H1 (cell line): ENCODE data around the gene COL6A1. TPM values are rescaled to one million over a fixed set of nuclear protein-coding genes. Genes with fewer than 3 reads are reported as not detected.

ENCODE experiments used
- CTCF ChIA-PET: fragments of 300-600 bp; sonication (Branson Sonifier 250); formaldehyde crosslinking; loops from one replicate; lab custom pipeline; 2021; ENCODE audit not compliant: partially characterized antibody; lab: Charles Lee
- POLR2A ChIA-PET: fragments of 300-600 bp; sonication (Branson Sonifier 250); formaldehyde crosslinking; loops from one replicate; lab custom pipeline; 2021; ENCODE audit warnings: inconsistent platforms; ENCODE audit not compliant: partially characterized antibody; lab: Charles Lee
- DNase-seq, 2 experiments: peaks; one replicate each; pipeline versions ENCODE4 v3.0.0 to v3.0.0-alpha.2; 2010 to 2022; ENCODE audit warnings: low spot score in 2 of 2, low read depth in 1 of 2, mixed read lengths in 1 of 2
- FAIRE-seq: peaks from 2 replicates; lab custom pipeline; 2011; peaks lifted over from hg19 to GRCh38; lab: Jason Lieb, UNC
- H2AFZ ChIP-seq: 2 replicates; pipeline ENCODE4 v1.8.1; 2012; ENCODE audit warnings: low read length, inconsistent platforms
- H2AK5ac ChIP-seq: 2 replicates; pipeline ENCODE4 v1.6.1; 2013; ENCODE audit warnings: low read depth, low read length
- H2BK120ac ChIP-seq: replicated peaks from 2 replicates; pipeline ENCODE3; 2013; ENCODE audit warnings: low read depth, low read length, inconsistent platforms
- H2BK12ac ChIP-seq: 2 replicates; pipeline ENCODE4 v1.6.1; 2013; ENCODE audit warnings: low read depth, low read length
- H2BK15ac ChIP-seq: 2 replicates; pipeline ENCODE4 v1.6.1; 2013; ENCODE audit warnings: low read length
- H2BK20ac ChIP-seq: 2 replicates; pipeline ENCODE4 v1.6.1; 2013; ENCODE audit warnings: low read length
- H2BK5ac ChIP-seq: 2 replicates; pipeline ENCODE4 v1.6.1; 2013; ENCODE audit warnings: low read depth, low read length
- H3K14ac ChIP-seq: 2 replicates; pipeline ENCODE4 v1.6.1; 2013; ENCODE audit warnings: inconsistent platforms; ENCODE audit not compliant: insufficient read length
- H3K18ac ChIP-seq: 2 replicates; pipeline ENCODE4 v1.6.1; 2013; ENCODE audit warnings: low read length; ENCODE audit errors: extremely low read depth
- H3K23ac ChIP-seq: 2 replicates; pipeline ENCODE4 v1.6.1; 2013; ENCODE audit warnings: inconsistent platforms; ENCODE audit not compliant: insufficient read length
- H3K23me2 ChIP-seq: 2 replicates; pipeline ENCODE4 v1.6.1; 2013; ENCODE audit warnings: low read depth, low read length
- H3K27ac ChIP-seq: 2 replicates; pipeline ENCODE4 v1.6.1; 2011; ENCODE audit warnings: low read depth, low read length, inconsistent platforms
- H3K27me3 ChIP-seq, 4 experiments: replicated peaks in 1 of 4; 1 replicate in 1 of 4; 2 replicates in 3 of 4; pipeline versions ENCODE4 v1.6.1 to v1.8.1; 2011 to 2013; ENCODE audit warnings: low read length in 3 of 4, mild to moderate bottlenecking in 3 of 4, inconsistent platforms in 2 of 4, mixed read lengths in 2 of 4, moderate library complexity in 1 of 4; ENCODE audit not compliant: control insufficient read depth in 3 of 4, insufficient read depth in 3 of 4; ENCODE audit errors: extremely low read depth in 1 of 4
- H3K36me3 ChIP-seq, 4 experiments: 2 replicates each; pipeline versions ENCODE4 v1.6.1 to v1.8.1; 2011 to 2013; ENCODE audit warnings: mild to moderate bottlenecking in 4 of 4, low read length in 3 of 4, moderate library complexity in 2 of 4, control low read depth in 1 of 4, inconsistent platforms in 1 of 4; ENCODE audit not compliant: insufficient read depth in 4 of 4, control insufficient read depth in 2 of 4
- H3K4ac ChIP-seq: replicated peaks from 2 replicates; pipeline ENCODE3; 2013; ENCODE audit warnings: low read length, low read depth, mixed read lengths, inconsistent platforms; ENCODE audit not compliant: insufficient read length
- H3K4me1 ChIP-seq, 4 experiments: replicated peaks in 1 of 4; 1 replicate in 1 of 4; 2 replicates in 3 of 4; pipeline versions ENCODE4 v1.6.1 to v1.8.1; 2011 to 2013; ENCODE audit warnings: low read length in 3 of 4, inconsistent platforms in 2 of 4, mixed read lengths in 1 of 4; ENCODE audit not compliant: insufficient read depth in 4 of 4, control insufficient read depth in 3 of 4
- H3K4me2 ChIP-seq, 2 experiments: 2 replicates each; pipeline versions ENCODE4 v1.6.1 to v1.8.1; 2011 to 2013; ENCODE audit warnings: low read depth in 2 of 2, low read length in 2 of 2, control low read depth in 1 of 2, inconsistent platforms in 1 of 2, mild to moderate bottlenecking in 1 of 2; ENCODE audit not compliant: insufficient read depth in 1 of 2
- H3K4me3 ChIP-seq, 4 experiments: fragments of 200-600, 300-600 bp in 1 of 4; sonication (generic), shearing (Covaris generic), sonication (Bioruptor Twin) in 1 of 4; 2 replicates each; pipeline versions ENCODE4 v1.5.1 to v1.8.1; 2011 to 2016; ENCODE audit warnings: low read length in 4 of 4, low read depth in 3 of 4, control low read depth in 2 of 4, inconsistent platforms in 2 of 4, mild to moderate bottlenecking in 2 of 4, mixed read lengths in 1 of 4, moderate library complexity in 1 of 4; ENCODE audit not compliant: insufficient read depth in 2 of 4; ENCODE audit errors: extremely low read depth in 1 of 4
- H3K56ac ChIP-seq: replicated peaks from 2 replicates; pipeline ENCODE3; 2013; ENCODE audit warnings: low read depth, mild to moderate bottlenecking, mixed read lengths, low read length, inconsistent platforms; ENCODE audit not compliant: insufficient read length
- H3K79me1 ChIP-seq: 2 replicates; pipeline ENCODE4 v1.6.1; 2013; ENCODE audit warnings: low read depth, low read length, control low read depth
- H3K79me2 ChIP-seq, 2 experiments: 2 replicates each; pipeline versions ENCODE4 v1.6.1 to v1.8.1; 2012 to 2013; ENCODE audit warnings: low read length in 2 of 2, mild to moderate bottlenecking in 2 of 2, inconsistent platforms in 1 of 2; ENCODE audit not compliant: insufficient read depth in 2 of 2, control insufficient read depth in 1 of 2
- H3K9ac ChIP-seq, 4 experiments: replicated peaks in 1 of 4; 1 replicate in 1 of 4; 2 replicates in 3 of 4; pipeline versions ENCODE4 v1.6.1 to v1.8.1; 2011 to 2013; ENCODE audit warnings: low read depth in 3 of 4, low read length in 3 of 4, control low read depth in 2 of 4, mild to moderate bottlenecking in 2 of 4, moderate library complexity in 2 of 4, inconsistent platforms in 1 of 4; ENCODE audit errors: extremely low read depth in 1 of 4
- H3K9me3 ChIP-seq, 2 experiments: 2 replicates each; pipeline versions ENCODE4 v1.6.1 to v1.8.1; 2012 to 2013; ENCODE audit warnings: mild to moderate bottlenecking in 2 of 2, moderate library complexity in 2 of 2, control low read depth in 1 of 2, inconsistent platforms in 1 of 2, low read depth in 1 of 2, low read length in 1 of 2, mixed read lengths in 1 of 2; ENCODE audit not compliant: insufficient read depth in 2 of 2
- H4K20me1 ChIP-seq, 2 experiments: replicated peaks in 1 of 2; 2 replicates each; pipeline versions ENCODE3 to v1.8.1; 2011 to 2013; ENCODE audit warnings: inconsistent platforms in 2 of 2, low read length in 2 of 2, mild to moderate bottlenecking in 1 of 2; ENCODE audit not compliant: insufficient read depth in 2 of 2, control insufficient read depth in 1 of 2
- H4K5ac ChIP-seq: 2 replicates; pipeline ENCODE4 v1.6.1; 2013; ENCODE audit warnings: low read length, low read depth, mixed read lengths, inconsistent platforms; ENCODE audit not compliant: insufficient read length
- H4K8ac ChIP-seq: 2 replicates; pipeline ENCODE4 v1.8.0; 2013; ENCODE audit warnings: mild to moderate bottlenecking, moderate library complexity, low read length, inconsistent platforms; ENCODE audit not compliant: insufficient read depth; ENCODE audit errors: extremely low read depth
- H4K91ac ChIP-seq: replicated peaks from 2 replicates; pipeline ENCODE3; 2013; ENCODE audit warnings: low read length, mixed read lengths, inconsistent platforms; ENCODE audit not compliant: insufficient read length
- CBX5 ChIP-seq: fragments of 300-800, 300-1000 bp; sonication (generic); IDR thresholded peaks from 2 replicates; pipeline ENCODE4 v1.7.1; 2016; ENCODE audit warnings: antibody characterized with exemption, low read length, low read depth
- CREB1 ChIP-seq: IDR thresholded peaks from 2 replicates; pipeline ENCODE4 v1.6.1; 2012; ENCODE audit warnings: inconsistent platforms
- GTF2F1 ChIP-seq: IDR thresholded peaks from 2 replicates; pipeline ENCODE4 v1.6.1; 2012; ENCODE audit warnings: low read depth, low read length, improper control_type of control experiment, borderline replicate concordance
- KDM4A ChIP-seq: IDR thresholded peaks from one replicate; pipeline ENCODE4 v1.7.1; 2012; ENCODE audit warnings: low read depth, mild to moderate bottlenecking, moderate library complexity, low read length, inconsistent platforms; ENCODE audit not compliant: severe bottlenecking
- NANOG ChIP-seq: IDR thresholded peaks from 2 replicates; pipeline ENCODE4 v1.6.1; 2011; ENCODE audit warnings: low read length, low read depth, mild to moderate bottlenecking, inconsistent platforms; ENCODE audit not compliant: insufficient read depth, poor library complexity, severe bottlenecking
- SP2 ChIP-seq: IDR thresholded peaks from 2 replicates; pipeline ENCODE4 v1.6.1; 2012; ENCODE audit warnings: mild to moderate bottlenecking, low read length, inconsistent platforms
- SUZ12 ChIP-seq: fragments of 200-600 bp; sonication (generic); IDR thresholded peaks from 2 replicates; pipeline ENCODE4 v1.6.1; 2012; ENCODE audit warnings: mild to moderate bottlenecking, inconsistent platforms, low read length, moderate library complexity, mixed read lengths
- TAF7 ChIP-seq: optimal IDR thresholded peaks from 2 replicates; pipeline ENCODE3; 2011; ENCODE audit warnings: low read depth, mild to moderate bottlenecking, inconsistent platforms, low read length, moderate library complexity, borderline replicate concordance
- WGBS, 2 experiments: shearing (Covaris generic) in 1 of 2; methylation state at CpG; one replicate each; pipeline versions ENCODE4 v1.1.6 to v1.1.7; 2013 to 2015; ENCODE audit warnings: low lambda C conversion rate in 2 of 2, mixed read lengths in 2 of 2, inconsistent platforms in 1 of 2, low coverage in 1 of 2, missing lambda C conversion rate in 1 of 2; ENCODE audit not compliant: insufficient replicate concordance in 2 of 2, insufficient coverage in 1 of 2, insufficient read length in 1 of 2; ENCODE audit errors: extremely low coverage in 1 of 2, missing lambda C conversion rate in 1 of 2; 5-methylcytosine and 5-hydroxymethylcytosine counted together
- polyA plus RNA-seq, 7 experiments: library from polyadenylated mRNA; depleted of rRNA in 3 of 7; stranded (reverse) in 5 of 7; unstranded in 2 of 7; fragments of >200 nt in 5 of 7; fragments of 200-250 nt in 2 of 7; gene quantifications; 1 replicate in 5 of 7; 2 replicates in 1 of 7; 4 replicates in 1 of 7; pipeline versions ENCODE4 v1.2.1 to v1.2.3, GENCODE V29; 2011 to 2013; ENCODE audit warnings: missing spikeins in 2 of 7, mixed read lengths in 2 of 7
- total RNA-seq: library from RNA; stranded (reverse); fragmentation: NEBNext Ultra II Directional; extraction: Animal tissue kit (Norgen Biotek cat#: 25700); gene quantifications from 2 replicates; pipeline ENCODE4 v1.2.1, GENCODE V29; 2021
- TF ChIP-seq, protein P1 (sequence below): IDR thresholded peaks from 2 replicates; pipeline ENCODE4 v1.6.1; 2011; ENCODE audit warnings: low read length, improper control_type of control experiment

The COL6A1 gene
- total and polyA plus RNA-seq, 2 of the 8 experiments (the other 6 are each of a cell fraction or from before 2014, with no cell fraction given): 100 to 115 TPM

DNA sequence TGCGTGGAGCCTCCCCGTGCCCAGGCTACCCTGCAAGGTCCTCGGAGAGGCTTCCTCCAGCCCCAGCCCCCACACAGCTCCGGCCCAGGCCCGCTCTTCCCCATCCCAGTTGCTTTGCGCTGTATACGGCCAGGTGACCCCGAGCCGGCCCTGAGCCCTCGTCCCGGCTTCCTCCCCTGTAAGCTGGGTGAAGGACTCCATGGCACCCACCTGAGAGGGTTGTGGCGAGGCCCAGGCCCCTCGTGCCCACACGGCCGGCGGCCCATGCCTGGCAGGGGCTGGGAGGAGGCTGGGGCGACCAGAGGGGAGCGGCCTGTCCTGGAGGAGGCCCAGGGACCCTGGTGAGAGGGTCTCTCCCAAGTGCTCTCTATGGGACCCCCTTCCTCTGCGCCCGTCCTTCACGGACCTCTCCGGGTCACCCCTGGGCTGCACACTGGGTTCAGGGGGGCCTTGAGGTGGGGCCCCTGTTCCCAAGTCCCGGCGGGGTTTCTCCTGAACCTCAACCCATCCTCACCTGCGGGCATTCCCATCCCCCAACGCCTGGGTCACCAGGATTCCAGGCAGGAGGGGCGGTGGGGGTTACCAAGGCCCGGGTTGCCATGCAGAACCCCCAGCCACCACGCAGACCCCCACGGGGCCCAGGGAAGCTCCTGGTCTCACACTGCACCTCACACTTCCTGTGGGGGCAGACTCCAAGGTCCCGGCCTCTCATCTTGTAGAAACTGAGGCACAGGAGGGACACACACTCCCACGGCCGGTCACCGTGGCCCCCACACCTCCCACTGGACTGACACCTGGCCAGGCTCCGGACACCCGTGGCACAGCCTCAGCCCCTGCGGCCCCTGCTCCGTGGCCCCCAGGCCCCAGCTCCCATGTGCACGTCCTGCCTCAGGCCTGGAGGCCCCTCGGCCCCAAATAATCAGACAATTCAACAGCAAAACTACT lies 25.2 kb downstream of the COL6A1 start:
- Histone ChIP-seq H2BK20ac (no peak overlapping the region), H3K23me2 (no peaks in the 10 kb centered on the region), H4K91ac (no peak overlapping the region), H3K9ac (no peak overlapping the region; a peak in 1 of 7 replicates), H3K23ac (no peak overlapping the region), H3K4me3 (no peak overlapping the region), H2BK5ac (no peak overlapping the region), H2AFZ (no peak overlapping the region), H3K4ac (no peak overlapping the region), H2BK15ac (no peak overlapping the region), H3K9me3 (no peaks in the 10 kb centered on the region), H3K14ac (no peak overlapping the region), H2BK12ac (no peak overlapping the region), H3K36me3 (peaks cover 0 to 22% (median 8%) of the 10 kb centered on the region in 4 experiments; a peak in 5 of 8 replicates), H3K4me2 (no peak overlapping the region), H3K4me1 (no peaks in the 10 kb centered on the region), H4K5ac (no peak overlapping the region), H3K56ac (no peak overlapping the region), H3K27me3 (no peaks in the 10 kb centered on the region), H3K27ac (no peak overlapping the region), H3K18ac (no peak overlapping the region), H3K79me1 (no peaks in the 10 kb centered on the region), H4K20me1 (no peaks in the 10 kb centered on the region), H2BK120ac (no peak overlapping the region), H3K79me2 (no peaks in the 10 kb centered on the region), H4K8ac (peak overlapping the region; percentile 68; the same call in 1 of the 2 replicates), H2AK5ac (no peak overlapping the region)
- TF ChIP-seq CREB1: no peak
- TF ChIP-seq NANOG: no peak
- TF ChIP-seq CBX5: no peak
- TF ChIP-seq GTF2F1: no peak
- TF ChIP-seq SUZ12: no peak
- no peak for TF ChIP-seq KDM4A
- TF ChIP-seq, protein P1, sequence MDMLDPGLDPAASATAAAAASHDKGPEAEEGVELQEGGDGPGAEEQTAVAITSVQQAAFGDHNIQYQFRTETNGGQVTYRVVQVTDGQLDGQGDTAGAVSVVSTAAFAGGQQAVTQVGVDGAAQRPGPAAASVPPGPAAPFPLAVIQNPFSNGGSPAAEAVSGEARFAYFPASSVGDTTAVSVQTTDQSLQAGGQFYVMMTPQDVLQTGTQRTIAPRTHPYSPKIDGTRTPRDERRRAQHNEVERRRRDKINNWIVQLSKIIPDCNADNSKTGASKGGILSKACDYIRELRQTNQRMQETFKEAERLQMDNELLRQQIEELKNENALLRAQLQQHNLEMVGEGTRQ: no peak
- TF ChIP-seq SP2: no peak
- TF ChIP-seq TAF7: no peak
- WGBS, 2 experiments: 95% methylated on average over 40 of the region's 40 CpGs; no CpG with 5 or more reads in 1 of the 2 experiments
- ChIA-PET CTCF (no interaction called here), POLR2A (no interaction called here)
- peak in 1 of 2 experiments; percentile 38 for DNase-seq
- no peak for FAIRE-seq
